Measurements from ENCODE around the gene ARSB.

The ARSB gene

GRCh38 chr5:78801413-78801812 is 183.7 kb downstream of the ARSB start:
- no peak for DNase-seq

GRCh38 chr5:78799266-78800017 is 185.7 kb downstream of the ARSB start:
- no peak for DNase-seq

- DNase-seq, result no peak
Measured at GRCh38 chr5:78798673-78799029, 186.5 kb downstream of the ARSB start.

GRCh38 chr5:78797936-78798672 is 187.0 kb downstream of the ARSB start:
- no peak for DNase-seq

GRCh38 chr5:78795757-78796156 is 189.4 kb downstream of the ARSB start:
- DNase-seq, result no peak

GRCh38 chr5:78794693-78795215 is 190.4 kb downstream of the ARSB start:
- DNase-seq, result no peak

- DNase-seq, result no peak
Measured at GRCh38 chr5:78793907-78794662, 191.0 kb downstream of the ARSB start.

GRCh38 chr5:78792345-78793055 is 192.6 kb downstream of the ARSB start:
- no peak for DNase-seq

- DNase-seq, result no peak
Measured at GRCh38 chr5:78791501-78792100, 193.5 kb downstream of the ARSB start.

GRCh38 chr5:78787783-78788182 is 197.3 kb downstream of the ARSB start:
- no peak for DNase-seq

GRCh38 chr5:78785454-78785853 is 199.7 kb downstream of the ARSB start:
- no peak for DNase-seq

- DNase-seq, result no peak
Measured at GRCh38 chr5:78783434-78784130, 201.5 kb downstream of the ARSB start.

- no peak for DNase-seq
Measured at GRCh38 chr5:78782728-78783127, 202.4 kb downstream of the ARSB start.

GRCh38 chr5:78781611-78782286 is 203.4 kb downstream of the ARSB start:
- no peak for DNase-seq

- no peak for DNase-seq
Measured at GRCh38 chr5:78779771-78780616, 205.1 kb downstream of the ARSB start.

- no peak for DNase-seq
Measured at GRCh38 chr5:78779262-78779661, 205.8 kb downstream of the ARSB start.

GRCh38 chr5:78778538-78778937 is 206.6 kb downstream of the ARSB start:
- DNase-seq, result no peak

- no peak for DNase-seq
Measured at GRCh38 chr5:78777901-78778300, 207.2 kb downstream of the ARSB start.

- no peak for DNase-seq
Measured at GRCh38 chr5:78776637-78777036, 208.5 kb downstream of the ARSB start.

- no peak for DNase-seq
Measured at GRCh38 chr5:78773655-78774054, 211.5 kb downstream of the ARSB start.
